GM21737 (cell line): ENCODE data around the gene RAMP1.
"Not testable (repeated sequence)": the region's sequence is repeated elsewhere in the genome, so short reads cannot be mapped to it uniquely, and the experiment has no call there.

Experiments used
- ATAC-seq: cut with Tn5 transposase; IDR thresholded peaks from one replicate; pipeline ENCODE4 v1.9.1; 2021; ENCODE audit warnings: mild to moderate bottlenecking, moderate library complexity; ENCODE audit not compliant: unreplicated experiment

Gene RAMP1

DNA sequence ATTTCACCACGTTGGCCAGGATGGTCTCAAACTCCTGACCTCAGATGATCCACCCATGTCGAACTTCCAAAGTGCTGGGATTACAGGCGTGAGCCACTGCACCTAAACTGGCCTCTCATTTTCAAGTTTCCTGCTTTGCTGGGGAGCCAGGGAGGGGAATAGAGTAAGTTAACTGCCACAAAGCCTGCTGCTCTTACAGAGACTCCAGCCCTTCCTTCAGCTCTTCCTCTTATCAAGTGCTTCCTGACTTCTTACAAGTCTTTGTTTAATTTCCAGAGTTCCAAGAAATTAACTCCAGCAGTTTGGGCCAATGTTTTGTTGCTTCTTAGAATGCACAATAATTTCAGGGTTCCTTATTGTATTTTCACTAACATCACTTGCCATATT lies 83.1 kb downstream of the RAMP1 start:
- no peak for ATAC-seq

- no peak for ATAC-seq
Measured at GRCh38 chr2:237943395-237944094, 84.1 kb downstream of the RAMP1 start.

DNA sequence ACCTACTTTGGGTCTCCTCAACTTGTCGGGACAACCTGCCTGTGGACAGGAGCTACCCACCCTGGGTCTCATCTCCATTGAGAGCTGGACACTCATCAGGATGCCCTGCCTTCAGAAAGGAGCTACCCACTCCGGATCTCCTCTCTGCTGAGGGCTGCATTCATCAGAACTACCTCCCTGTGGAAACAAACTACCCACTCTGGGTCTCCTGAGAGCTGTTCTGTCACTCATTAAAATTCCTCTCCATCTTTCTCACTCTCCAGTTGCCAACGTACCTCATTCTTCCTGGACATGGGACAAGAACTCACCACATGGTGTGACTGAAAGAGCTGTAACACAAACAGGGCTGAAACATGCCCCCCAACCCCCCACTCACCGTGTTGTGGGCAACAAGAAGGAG lies 84.9 kb downstream of the RAMP1 start:
- ATAC-seq: no peak

- no peak for ATAC-seq
Measured at GRCh38 chr2:237946423-237946822, 87.0 kb downstream of the RAMP1 start.

- not testable (repeated sequence) for ATAC-seq
Measured at GRCh38 chr2:237951354-237951753, 91.9 kb downstream of the RAMP1 start.

DNA sequence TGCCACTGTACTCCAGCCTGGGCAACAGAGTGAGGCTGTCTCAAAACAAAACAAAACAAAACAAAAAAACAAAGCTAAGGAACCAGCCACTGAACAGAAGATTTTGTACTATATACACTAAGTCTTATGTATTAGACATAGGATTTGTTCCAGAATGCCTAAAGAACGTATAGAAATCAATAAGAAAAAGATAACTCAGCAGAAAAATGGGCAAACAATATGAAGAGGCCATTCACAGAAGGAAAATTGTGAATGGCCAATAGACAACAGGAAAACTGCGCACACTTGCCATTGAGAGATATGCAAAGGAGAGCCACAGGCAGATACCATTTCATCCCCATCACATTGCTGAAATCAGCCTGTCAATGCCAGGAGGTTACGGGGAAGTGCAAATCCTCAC lies 92.5 kb downstream of the RAMP1 start:
- ATAC-seq: no peak

- no peak for ATAC-seq
Measured at GRCh38 chr2:237952851-237953250, 93.4 kb downstream of the RAMP1 start.

DNA sequence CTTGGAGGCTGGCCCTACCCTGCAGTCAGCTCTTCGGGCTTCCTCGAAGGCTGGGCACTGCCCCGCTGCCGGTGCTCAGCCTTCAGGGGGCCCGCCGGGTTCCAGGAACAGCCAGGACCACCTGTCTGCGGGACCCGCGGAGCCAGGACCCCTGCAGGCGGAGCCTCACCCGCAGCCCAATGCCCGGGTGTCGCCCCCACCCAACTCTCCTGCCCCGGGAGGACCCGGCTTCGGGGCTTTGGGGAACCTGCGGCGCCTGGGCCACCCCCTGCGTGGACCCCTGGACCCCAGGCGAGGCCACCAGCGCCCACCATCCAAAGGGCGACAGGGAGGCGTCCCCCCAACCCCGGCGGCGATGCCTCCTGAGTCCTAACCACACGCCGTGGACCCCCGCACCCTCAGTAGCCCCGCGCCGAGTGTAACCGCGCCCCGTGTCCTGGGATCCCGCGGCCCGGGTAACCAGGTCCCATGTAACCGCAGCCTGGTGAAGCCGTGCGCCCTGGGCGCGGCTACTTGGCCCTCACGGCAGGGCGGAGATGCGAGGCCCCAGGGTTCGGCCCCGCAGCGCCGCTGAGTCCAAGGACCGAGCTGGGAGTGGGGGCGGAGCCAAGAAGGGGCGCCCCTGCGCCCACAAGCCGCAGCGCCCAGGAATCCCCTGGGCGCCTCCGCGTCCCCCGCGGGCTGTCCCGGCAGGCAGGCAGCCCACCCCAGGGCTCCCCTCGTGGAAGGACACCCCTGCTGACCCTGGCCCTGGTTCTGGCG lies 96.4 kb downstream of the RAMP1 start:
- ATAC-seq: no peak

DNA sequence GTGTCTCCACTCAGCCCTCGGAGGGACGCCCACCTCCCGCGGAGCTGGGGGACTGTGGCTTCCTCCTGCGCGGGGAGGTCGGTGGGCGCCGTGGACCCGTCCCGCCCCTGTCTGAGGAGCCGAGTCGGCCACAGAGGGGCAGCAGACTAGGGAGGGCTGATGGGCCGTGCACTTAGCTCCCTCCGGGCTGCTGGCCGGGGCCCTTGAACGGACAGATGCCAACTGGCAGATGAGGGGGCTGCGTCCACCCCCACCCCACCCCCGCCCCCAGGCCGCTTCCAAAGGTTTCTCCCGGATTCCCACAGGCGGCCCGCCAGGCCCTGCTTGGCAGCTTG lies 96.9 kb downstream of the RAMP1 start:
- ATAC-seq: no peak

- ATAC-seq: no peak
Measured at GRCh38 chr2:237961637-237962036, 102.2 kb downstream of the RAMP1 start.
